Vagina (tissue), 2 donors: ENCODE results near the gene CAPZA1. TPM values are rescaled to one million over a fixed set of nuclear protein-coding genes. Genes with fewer than 3 reads are reported as not detected.

Experiments
- DNase-seq, 2 donors: peaks; one replicate each; pipeline ENCODE4 v3.0.0-alpha.2; 2017; ENCODE audit errors: extremely low spot score in 2 of 2
- H3K27ac ChIP-seq: fragments of 200-600 bp; sonication (generic); one replicate; pipeline ENCODE4 v1.5.1; 2019
- H3K27me3 ChIP-seq: fragments of 200-600 bp; sonication (generic); one replicate; pipeline ENCODE4 v1.5.1; 2019
- H3K36me3 ChIP-seq, 2 donors: fragments of 200-600 bp; sonication (generic); one replicate each; pipeline ENCODE4 v1.5.1; 2017 to 2019
- H3K4me1 ChIP-seq: fragments of 200-600 bp; sonication (generic); one replicate; pipeline ENCODE4 v1.5.1; 2019
- H3K4me3 ChIP-seq, 2 donors: fragments of 200-600 bp; sonication (generic); 1 replicate in 1 of 2; 2 replicates in 1 of 2; pipeline ENCODE4 v1.5.1; 2016 to 2019
- H3K9me3 ChIP-seq: fragments of 200-600 bp; sonication (generic); one replicate; pipeline ENCODE4 v1.5.1; 2019
- POLR2A ChIP-seq, 2 donors: fragments of 450-650 bp; IDR thresholded peaks; one replicate each; pipeline ENCODE4 v1.6.1; 2017; ENCODE audit warnings: antibody characterized with exemption in 2 of 2, mild to moderate bottlenecking in 2 of 2, moderate library complexity in 2 of 2
- POLR2AphosphoS5 ChIP-seq, 2 donors: sonication (generic); formaldehyde crosslinking; IDR thresholded peaks; one replicate each; pipeline ENCODE4 v1.9.0; 2017; ENCODE audit warnings: antibody characterized with exemption in 2 of 2, mild to moderate bottlenecking in 2 of 2, low read depth in 1 of 2; ENCODE audit not compliant: insufficient read depth in 1 of 2
- intact Hi-C: fragments of 100-400 bp; cut with DNase I; formaldehyde crosslinking; loops from one replicate; pipeline ENCODE4 v1.15.1; 2023
- total RNA-seq: library from RNA; depleted of rRNA; stranded (reverse); fragments of >200 nt; gene quantifications from one replicate; pipeline ENCODE4 v1.2.3, GENCODE V29; 2016
- TF ChIP-seq, protein P1 (sequence below), 3 experiments: fragments of 450-650 bp in 2 of 3; fragments of 200-600 bp in 1 of 3; sonication (generic) in 1 of 3; IDR thresholded peaks; one replicate each; pipeline ENCODE4 v1.5.1; 2017 to 2019; ENCODE audit warnings: antibody characterized with exemption in 3 of 3, mild to moderate bottlenecking in 2 of 3, moderate library complexity in 2 of 3

CAPZA1 gene
- total RNA-seq, 1 donor from 2014 or later = 126 TPM

DNA sequence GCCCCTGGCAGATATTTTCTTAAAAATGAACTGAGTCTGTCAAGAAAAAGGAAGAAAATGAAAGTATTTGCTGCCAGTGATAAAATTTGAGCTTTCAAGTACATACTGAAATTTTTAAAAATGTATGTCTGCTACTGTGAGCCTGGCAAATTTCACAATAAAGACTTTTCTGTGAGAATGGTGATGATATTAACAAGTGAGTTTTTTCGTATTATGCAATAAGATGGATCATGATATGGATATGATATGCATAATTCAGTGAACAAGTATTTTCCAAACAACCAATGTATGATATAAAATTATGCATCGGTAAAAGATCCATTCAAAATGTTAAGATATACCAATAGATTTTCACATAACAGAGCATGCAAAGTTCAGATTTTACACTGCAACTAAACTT lies 16.6 kb upstream of the CAPZA1 start:
- no peak for TF ChIP-seq POLR2AphosphoS5 (IDR thresholded peaks at IDR 0.05; ENCODE audit: insufficient read depth in 1 of 2, low read depth in 1 of 2)
- no peak for TF ChIP-seq POLR2A (IDR thresholded peaks at IDR 0.05)
- TF ChIP-seq, protein P1, sequence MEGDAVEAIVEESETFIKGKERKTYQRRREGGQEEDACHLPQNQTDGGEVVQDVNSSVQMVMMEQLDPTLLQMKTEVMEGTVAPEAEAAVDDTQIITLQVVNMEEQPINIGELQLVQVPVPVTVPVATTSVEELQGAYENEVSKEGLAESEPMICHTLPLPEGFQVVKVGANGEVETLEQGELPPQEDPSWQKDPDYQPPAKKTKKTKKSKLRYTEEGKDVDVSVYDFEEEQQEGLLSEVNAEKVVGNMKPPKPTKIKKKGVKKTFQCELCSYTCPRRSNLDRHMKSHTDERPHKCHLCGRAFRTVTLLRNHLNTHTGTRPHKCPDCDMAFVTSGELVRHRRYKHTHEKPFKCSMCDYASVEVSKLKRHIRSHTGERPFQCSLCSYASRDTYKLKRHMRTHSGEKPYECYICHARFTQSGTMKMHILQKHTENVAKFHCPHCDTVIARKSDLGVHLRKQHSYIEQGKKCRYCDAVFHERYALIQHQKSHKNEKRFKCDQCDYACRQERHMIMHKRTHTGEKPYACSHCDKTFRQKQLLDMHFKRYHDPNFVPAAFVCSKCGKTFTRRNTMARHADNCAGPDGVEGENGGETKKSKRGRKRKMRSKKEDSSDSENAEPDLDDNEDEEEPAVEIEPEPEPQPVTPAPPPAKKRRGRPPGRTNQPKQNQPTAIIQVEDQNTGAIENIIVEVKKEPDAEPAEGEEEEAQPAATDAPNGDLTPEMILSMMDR (IDR thresholded peaks at IDR 0.05) = no peak
- H3K4me3 ChIP-seq = no peak overlapping the region
- H3K9me3 ChIP-seq = no peaks in the 10 kb centered on the region
- no peak for DNase-seq
- intact Hi-C loops = no loop called here
- no peaks in the 10 kb centered on the region for H3K27me3 ChIP-seq
- H3K4me1 ChIP-seq = peaks cover 6% of the 10 kb centered on the region
- peaks cover 0 to 21% of the 10 kb centered on the region in 2 donors for H3K36me3 ChIP-seq
- H3K27ac ChIP-seq = no peak overlapping the region

DNA sequence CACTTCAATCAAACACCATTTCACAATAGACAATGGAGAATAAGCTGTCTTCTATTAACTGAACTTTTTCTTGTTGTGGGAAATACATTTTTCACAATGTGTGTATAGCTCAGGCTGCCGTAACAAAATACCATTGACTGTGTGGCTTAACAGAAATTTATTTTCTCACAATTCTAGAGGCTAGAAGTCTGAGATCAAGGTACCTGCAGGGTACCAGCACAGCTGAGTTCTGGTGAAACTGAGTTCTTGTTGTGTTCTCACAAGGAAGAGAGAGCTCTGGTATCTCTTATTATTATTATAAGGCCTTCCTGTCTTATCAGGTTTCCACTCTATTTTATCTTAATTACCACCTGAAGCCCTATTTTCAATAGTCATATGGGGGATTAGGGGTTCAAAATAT lies 16.1 kb upstream of the CAPZA1 start:
- Histone ChIP-seq H3K9me3 (no peaks in the 10 kb centered on the region), H3K36me3 (peaks cover 0 to 26% of the 10 kb centered on the region in 2 donors), H3K4me1 (peaks cover 6% of the 10 kb centered on the region), H3K27me3 (no peaks in the 10 kb centered on the region), H3K27ac (no peak overlapping the region), H3K4me3 (no peak overlapping the region)
- intact Hi-C loops = no loop called here
- TF ChIP-seq, protein P1 (IDR thresholded peaks at IDR 0.05) = no peak
- no peak for TF ChIP-seq POLR2A (IDR thresholded peaks at IDR 0.05)
- TF ChIP-seq POLR2AphosphoS5 (IDR thresholded peaks at IDR 0.05; ENCODE audit: insufficient read depth in 1 of 2, low read depth in 1 of 2) = no peak
- DNase-seq = no peak

DNA sequence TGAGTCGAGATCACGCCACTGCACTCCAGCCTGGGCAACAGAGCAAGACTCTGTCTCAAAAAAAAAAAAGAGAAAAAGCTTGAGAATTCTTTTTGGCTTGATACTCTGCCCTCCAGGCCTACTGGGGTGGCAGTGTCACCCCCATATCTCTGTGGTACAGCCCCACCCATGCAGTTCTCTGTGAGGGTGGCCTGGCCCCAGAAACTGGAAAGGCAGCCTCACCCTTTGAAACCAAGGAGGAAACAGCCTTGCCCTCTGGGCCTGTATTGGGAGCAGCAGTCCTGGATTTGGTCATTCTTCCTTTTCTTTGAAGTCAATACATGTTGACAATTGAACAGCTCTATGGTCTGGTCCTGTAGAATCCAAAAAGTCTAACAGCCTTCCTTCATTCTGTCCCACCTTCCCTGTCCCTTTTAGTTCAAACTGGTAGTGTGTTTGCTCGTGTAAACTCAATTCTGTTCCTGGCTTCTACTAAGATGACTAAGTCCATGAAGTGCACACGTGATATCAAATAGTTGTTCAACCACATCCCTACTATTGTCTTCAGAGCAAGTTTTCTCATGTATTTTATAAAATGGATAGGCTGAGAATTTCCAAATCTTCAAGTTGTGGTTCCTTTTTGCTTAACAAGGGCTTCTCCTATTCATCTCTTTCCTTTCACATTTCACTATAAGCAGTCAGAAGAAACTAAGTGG lies 13.9 kb upstream of the CAPZA1 start:
- no peaks in the 10 kb centered on the region for H3K27me3 ChIP-seq
- intact Hi-C loops = no loop called here

DNA sequence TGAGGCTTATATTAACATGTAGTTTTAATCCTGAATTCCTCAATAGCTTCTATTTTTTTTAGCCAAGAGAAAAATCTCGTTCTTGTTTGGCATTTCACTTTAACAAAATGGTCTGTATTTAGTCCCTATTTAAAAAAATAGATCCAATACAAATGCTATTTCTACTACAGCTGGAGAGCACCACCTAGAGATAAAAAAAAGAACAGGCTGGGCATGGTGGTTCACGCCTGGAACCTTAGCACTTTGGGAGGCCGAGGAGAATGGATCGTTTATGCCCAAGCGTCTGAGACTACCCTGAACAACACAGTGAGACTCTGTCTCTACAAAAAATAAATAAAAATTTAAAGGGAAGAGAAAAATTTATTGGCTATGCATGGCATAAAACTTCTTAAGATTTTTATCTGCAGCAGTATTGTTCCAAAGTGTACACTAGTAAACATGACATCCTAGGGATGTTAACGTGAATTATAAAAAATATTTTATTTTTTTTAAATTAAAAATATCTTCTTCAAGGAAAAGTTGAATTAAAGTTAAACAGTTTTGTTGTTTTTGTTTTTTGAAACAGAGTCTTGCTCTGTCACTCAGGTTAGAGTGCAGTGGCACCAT lies 5.1 kb upstream of the CAPZA1 start:
- peaks cover 29% of the 10 kb centered on the region for H3K4me1 ChIP-seq
- no peaks in the 10 kb centered on the region for H3K9me3 ChIP-seq
- no peak for DNase-seq
- H3K27ac ChIP-seq = no peak overlapping the region
- peaks cover 0 to 30% of the 10 kb centered on the region in 2 donors for H3K36me3 ChIP-seq
- intact Hi-C loops = no loop called here
- no peaks in the 10 kb centered on the region for H3K27me3 ChIP-seq
- TF ChIP-seq, protein P1 (IDR thresholded peaks at IDR 0.05) = peak in 1 of 3 experiments; percentile 40
- TF ChIP-seq POLR2A (IDR thresholded peaks at IDR 0.05) (no peak), POLR2AphosphoS5 (IDR thresholded peaks at IDR 0.05; ENCODE audit: insufficient read depth in 1 of 2, low read depth in 1 of 2) (peak in 1 of 2 donors; percentile 26)
- H3K4me3 ChIP-seq = no peak overlapping the region

More for the DNA sequence above, 13.9 kb upstream of the CAPZA1 start:
- Histone ChIP-seq H3K4me1 (peaks cover 6% of the 10 kb centered on the region), H3K4me3 (no peak overlapping the region), H3K9me3 (no peaks in the 10 kb centered on the region), H3K27ac (peak overlapping the region; percentile 68), H3K36me3 (peaks cover 0 to 39% of the 10 kb centered on the region in 2 donors)
- no peak for TF ChIP-seq POLR2A (IDR thresholded peaks at IDR 0.05)
- TF ChIP-seq POLR2AphosphoS5 (IDR thresholded peaks at IDR 0.05; ENCODE audit: insufficient read depth in 1 of 2, low read depth in 1 of 2) = peak in 1 of 2 donors; percentile 65
- TF ChIP-seq, protein P1 (IDR thresholded peaks at IDR 0.05) = no peak
- no peak for DNase-seq
